ENCODE data around the gene SP7.
"Not testable (repeated sequence)": the region's sequence is repeated elsewhere in the genome, so short reads cannot be mapped to it uniquely, and the experiment has no call there.

Gene SP7

DNA sequence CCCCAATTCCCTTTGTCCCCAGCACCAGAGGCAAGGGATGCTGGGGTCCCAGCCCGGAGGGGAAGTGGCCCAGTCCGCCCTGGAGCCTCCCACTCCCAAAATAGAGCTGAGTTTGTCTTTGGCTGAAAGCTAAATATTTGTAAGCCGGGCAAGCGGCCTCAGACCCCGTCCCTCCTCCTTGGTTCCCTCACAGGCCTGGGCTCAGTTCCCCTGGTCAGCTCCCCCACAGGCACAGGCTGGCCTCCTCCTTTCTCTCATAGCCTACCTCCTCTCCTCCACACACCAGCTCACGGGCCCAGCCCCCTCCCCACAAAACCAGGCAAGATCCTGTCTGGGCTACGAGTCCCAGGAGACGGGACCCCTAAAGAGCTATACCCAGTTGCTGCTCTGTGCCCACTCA is 1.3 kb downstream of the SP7 start:
- Histone ChIP-seq H3K27ac (no peak overlapping the region), H3K9me3 (ENCODE audit: severe bottlenecking) (no peaks in the 10 kb centered on the region), H3K4me3 (ENCODE audit: low read depth, low read length) (no peak overlapping the region), H3K27me3 (ENCODE audit: insufficient read depth, low read depth, severe bottlenecking) (no peaks in the 10 kb centered on the region), H3K36me3 (no peaks in the 10 kb centered on the region)
- no peak for DNase-seq
- TF ChIP-seq, protein P1, sequence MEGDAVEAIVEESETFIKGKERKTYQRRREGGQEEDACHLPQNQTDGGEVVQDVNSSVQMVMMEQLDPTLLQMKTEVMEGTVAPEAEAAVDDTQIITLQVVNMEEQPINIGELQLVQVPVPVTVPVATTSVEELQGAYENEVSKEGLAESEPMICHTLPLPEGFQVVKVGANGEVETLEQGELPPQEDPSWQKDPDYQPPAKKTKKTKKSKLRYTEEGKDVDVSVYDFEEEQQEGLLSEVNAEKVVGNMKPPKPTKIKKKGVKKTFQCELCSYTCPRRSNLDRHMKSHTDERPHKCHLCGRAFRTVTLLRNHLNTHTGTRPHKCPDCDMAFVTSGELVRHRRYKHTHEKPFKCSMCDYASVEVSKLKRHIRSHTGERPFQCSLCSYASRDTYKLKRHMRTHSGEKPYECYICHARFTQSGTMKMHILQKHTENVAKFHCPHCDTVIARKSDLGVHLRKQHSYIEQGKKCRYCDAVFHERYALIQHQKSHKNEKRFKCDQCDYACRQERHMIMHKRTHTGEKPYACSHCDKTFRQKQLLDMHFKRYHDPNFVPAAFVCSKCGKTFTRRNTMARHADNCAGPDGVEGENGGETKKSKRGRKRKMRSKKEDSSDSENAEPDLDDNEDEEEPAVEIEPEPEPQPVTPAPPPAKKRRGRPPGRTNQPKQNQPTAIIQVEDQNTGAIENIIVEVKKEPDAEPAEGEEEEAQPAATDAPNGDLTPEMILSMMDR (IDR thresholded peaks at IDR 0.05; ENCODE audit: low read depth, low read length): no peak

DNA sequence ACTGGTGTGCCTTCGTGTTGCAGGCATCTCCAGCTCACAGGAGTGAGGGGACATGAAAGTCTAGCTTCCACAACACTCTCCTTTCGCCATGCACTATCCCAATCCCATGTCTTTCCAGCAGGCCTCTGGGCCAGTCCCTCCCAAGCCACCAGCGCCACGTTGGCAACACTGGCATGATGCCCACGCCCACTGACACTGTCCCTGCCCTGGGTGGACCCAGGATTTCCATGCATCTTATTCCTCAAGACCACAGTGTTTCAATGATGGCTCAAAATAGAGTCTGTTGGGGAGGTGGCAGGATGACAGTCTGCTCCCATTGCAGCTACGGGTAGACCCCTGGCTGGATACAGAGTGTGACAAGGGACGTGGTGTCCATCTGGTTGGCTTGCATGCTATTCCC is 2.3 kb downstream of the SP7 start:
- H3K4me3 ChIP-seq (ENCODE audit: low read depth, low read length): no peak overlapping the region
- H3K27me3 ChIP-seq (ENCODE audit: insufficient read depth, low read depth, severe bottlenecking): no peaks in the 10 kb centered on the region
- no peak for DNase-seq
- TF ChIP-seq, protein P1 (IDR thresholded peaks at IDR 0.05; ENCODE audit: low read depth, low read length): no peak
- no peak overlapping the region for H3K27ac ChIP-seq
- no peaks in the 10 kb centered on the region for H3K9me3 ChIP-seq (ENCODE audit: severe bottlenecking)
- H3K36me3 ChIP-seq: no peaks in the 10 kb centered on the region

DNA sequence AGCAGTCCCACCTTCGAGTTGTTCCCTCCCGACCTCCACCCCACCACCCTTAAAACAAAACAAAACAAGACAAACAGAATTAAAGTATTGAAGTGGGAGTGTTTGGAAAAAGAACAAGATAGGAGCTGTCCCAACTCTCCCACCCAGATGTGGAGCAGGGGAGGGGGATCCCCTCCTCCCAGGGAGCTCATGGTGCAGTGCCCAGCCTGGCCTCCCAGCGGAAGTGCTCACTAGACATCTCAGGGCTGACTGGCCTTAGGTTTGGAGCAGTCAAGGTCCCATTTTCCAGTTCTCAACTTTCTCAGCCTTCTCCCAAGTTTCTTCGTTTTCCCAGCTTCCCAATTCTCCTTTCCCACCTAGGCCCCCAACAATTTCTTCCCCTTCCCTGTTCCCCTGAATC is 2.9 kb downstream of the SP7 start:
- H3K4me3 ChIP-seq (ENCODE audit: low read depth, low read length): no peak overlapping the region
- DNase-seq: no peak
- TF ChIP-seq, protein P1 (IDR thresholded peaks at IDR 0.05; ENCODE audit: low read depth, low read length): no peak
- no peak overlapping the region for H3K27ac ChIP-seq
- H3K9me3 ChIP-seq (ENCODE audit: severe bottlenecking): no peaks in the 10 kb centered on the region
- no peaks in the 10 kb centered on the region for H3K27me3 ChIP-seq (ENCODE audit: insufficient read depth, low read depth, severe bottlenecking)
- H3K36me3 ChIP-seq: no peaks in the 10 kb centered on the region

DNA sequence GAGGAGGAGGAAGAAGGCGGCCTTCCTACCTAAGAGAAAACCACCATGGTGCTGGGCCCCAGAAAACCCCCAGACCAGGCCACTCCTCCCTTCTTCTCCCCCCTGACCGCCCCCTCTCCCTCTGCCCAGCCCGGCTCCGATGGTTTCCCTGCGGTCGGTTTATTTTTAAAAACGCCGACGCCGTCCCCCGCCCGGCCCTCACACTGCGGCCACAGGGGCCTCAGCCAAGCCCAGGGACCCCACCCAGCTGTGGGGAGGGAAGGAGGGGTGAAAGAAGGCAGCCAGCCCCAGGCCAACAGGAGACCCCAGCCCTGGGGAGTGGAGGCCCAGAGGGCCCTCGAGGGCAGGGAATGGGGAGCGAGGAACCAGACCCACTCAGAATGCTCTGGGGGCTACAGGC is 3.4 kb downstream of the SP7 start:
- no peaks in the 10 kb centered on the region for H3K36me3 ChIP-seq
- H3K4me3 ChIP-seq (ENCODE audit: low read depth, low read length): no peak overlapping the region
- H3K27ac ChIP-seq: no peak overlapping the region
- no peaks in the 10 kb centered on the region for H3K9me3 ChIP-seq (ENCODE audit: severe bottlenecking)
- TF ChIP-seq, protein P1 (IDR thresholded peaks at IDR 0.05; ENCODE audit: low read depth, low read length): no peak
- DNase-seq: no peak
- H3K27me3 ChIP-seq (ENCODE audit: insufficient read depth, low read depth, severe bottlenecking): no peaks in the 10 kb centered on the region

DNA sequence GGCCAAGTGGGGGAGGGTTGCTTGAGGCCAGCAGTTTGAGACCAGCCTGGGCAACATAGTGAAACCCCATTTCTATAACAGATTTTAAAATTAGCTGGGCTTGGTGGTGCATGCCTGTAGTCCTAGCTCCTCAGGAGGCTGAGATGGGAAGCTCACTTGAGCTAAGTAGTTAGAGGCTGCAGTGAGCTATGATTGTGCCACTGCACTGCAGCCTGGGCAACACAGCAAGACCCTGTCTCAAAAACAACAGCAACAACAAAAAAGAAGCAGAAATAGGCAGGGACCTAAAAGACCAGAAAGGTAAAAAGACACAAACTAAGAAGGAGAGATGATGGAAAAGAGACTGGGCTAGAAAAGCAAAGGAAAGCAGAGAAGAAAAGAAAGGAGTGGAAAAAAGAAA is 3.8 kb downstream of the SP7 start:
- DNase-seq; H3K27me3 ChIP-seq (ENCODE audit: insufficient read depth, low read depth, severe bottlenecking); H3K4me3 ChIP-seq (ENCODE audit: low read depth, low read length); H3K36me3 ChIP-seq; H3K27ac ChIP-seq; H3K9me3 ChIP-seq (ENCODE audit: severe bottlenecking): not testable (repeated sequence)

DNA sequence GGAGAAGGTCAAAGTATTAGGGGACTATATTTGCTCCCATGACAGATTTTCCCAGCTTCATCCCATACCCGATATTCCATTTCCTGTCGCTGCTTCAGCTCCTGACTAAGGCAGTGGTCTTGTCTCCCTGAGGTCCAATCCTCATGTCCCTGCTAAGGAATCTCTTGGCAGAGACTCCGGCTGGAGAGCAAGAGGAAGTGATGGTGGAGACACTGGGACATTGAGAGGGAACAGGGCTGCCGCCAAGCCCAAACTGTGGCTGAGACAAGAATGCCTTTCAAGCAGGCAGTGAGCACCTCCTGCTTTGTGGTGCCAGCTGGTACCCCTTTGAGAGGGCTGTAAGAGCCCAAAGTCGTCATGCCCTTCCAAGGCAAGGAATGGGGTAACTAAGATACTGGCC is 5.5 kb downstream of the SP7 start:
- TF ChIP-seq, protein P1 (IDR thresholded peaks at IDR 0.05; ENCODE audit: low read depth, low read length): no peak
- H3K27me3 ChIP-seq (ENCODE audit: insufficient read depth, low read depth, severe bottlenecking): no peaks in the 10 kb centered on the region
- H3K27ac ChIP-seq: no peak overlapping the region
- no peaks in the 10 kb centered on the region for H3K36me3 ChIP-seq
- no peak for DNase-seq
- no peak overlapping the region for H3K4me3 ChIP-seq (ENCODE audit: low read depth, low read length)
- H3K9me3 ChIP-seq (ENCODE audit: severe bottlenecking): no peaks in the 10 kb centered on the region
